GM21619 (cell line): ENCODE data around the gene SLC27A5.
"Not testable (repeated sequence)": the region's sequence is repeated elsewhere in the genome, so short reads cannot be mapped to it uniquely, and the experiment has no call there.

Experiments used
- ATAC-seq: cut with Tn5 transposase; IDR thresholded peaks from one replicate; pipeline ENCODE4 v1.9.1; 2021; ENCODE audit not compliant: unreplicated experiment

SLC27A5 gene

GRCh38 chr19:58550362-58551122 lies 38.8 kb upstream of the SLC27A5 start:
- no peak for ATAC-seq

GRCh38 chr19:58549664-58550361 lies 38.0 kb upstream of the SLC27A5 start:
- ATAC-seq, result no peak

GRCh38 chr19:58548859-58549663 lies 37.3 kb upstream of the SLC27A5 start:
- ATAC-seq, result no peak

- ATAC-seq, result no peak
These were observed 35.8 kb upstream of the SLC27A5 start for GRCh38 chr19:58547323-58548312.

- no peak for ATAC-seq
These were observed 34.3 kb upstream of the SLC27A5 start for GRCh38 chr19:58546019-58546530.

- no peak for ATAC-seq
These were observed 33.7 kb upstream of the SLC27A5 start for GRCh38 chr19:58545286-58546018.

- peak; percentile 34 for ATAC-seq
These were observed 32.9 kb upstream of the SLC27A5 start for GRCh38 chr19:58544591-58545285.

- ATAC-seq, result peak; percentile 75
These were observed 32.2 kb upstream of the SLC27A5 start, which contains the start of gene TRIM28 for GRCh38 chr19:58543826-58544590. TRIM28 (plus strand) TSS chr19:58544064; CDS start chr19:58544758, 694 bp downstream.

GRCh38 chr19:58542641-58543372 lies 31.0 kb upstream of the SLC27A5 start:
- ATAC-seq, result not testable (repeated sequence)

- ATAC-seq, result not testable (repeated sequence)
These were observed 27.4 kb upstream of the SLC27A5 start for GRCh38 chr19:58539169-58539559.

GRCh38 chr19:58538257-58539168 lies 26.7 kb upstream of the SLC27A5 start:
- no peak for ATAC-seq

GRCh38 chr19:58536852-58537798 lies 25.3 kb upstream of the SLC27A5 start:
- ATAC-seq, result no peak

GRCh38 chr19:58535857-58536256 lies 24.1 kb upstream of the SLC27A5 start:
- ATAC-seq, result no peak

- ATAC-seq, result no peak
These were observed 19.4 kb upstream of the SLC27A5 start for GRCh38 chr19:58531034-58531840.
